HTR-8/SVneo (cell line): ENCODE results near the gene CHAF1B.
"Not testable (repeated sequence)": the region's sequence is repeated elsewhere in the genome, so short reads cannot be mapped to it uniquely, and the experiment has no call there.

Source experiments
- DNase-seq: peaks from one replicate; pipeline ENCODE4 v3.0.0; 2011; ENCODE audit warnings: low spot score, mixed read lengths; ENCODE audit not compliant: insufficient read length
- FAIRE-seq: peaks from 2 replicates; lab custom pipeline; 2011; peaks lifted over from hg19 to GRCh38; lab: Jason Lieb, UNC

CHAF1B gene

GRCh38 chr21:36385233-36386030, at the start of gene CHAF1B:
Gene CHAF1B (plus strand): TSS chr21:36385392. CDS start chr21:36386137, 745 bp downstream.
- peak; percentile 81 for DNase-seq
- peak; percentile 65 for FAIRE-seq

GRCh38 chr21:36337099-36337509, 48.1 kb upstream of the CHAF1B start:
- no peak for DNase-seq
- FAIRE-seq: no peak

GRCh38 chr21:36338975-36339374, 46.2 kb upstream of the CHAF1B start:
- DNase-seq (no peak), FAIRE-seq (no peak)

GRCh38 chr21:36342581-36342980, 42.6 kb upstream of the CHAF1B start:
- not testable (repeated sequence) for DNase-seq, FAIRE-seq

- no peak for FAIRE-seq
- DNase-seq: no peak
Measured at GRCh38 chr21:36344931-36345330, 40.3 kb upstream of the CHAF1B start.

- no peak for DNase-seq
- no peak for FAIRE-seq
Measured at GRCh38 chr21:36347278-36347961, 37.8 kb upstream of the CHAF1B start.

GRCh38 chr21:36347962-36348328, 37.2 kb upstream of the CHAF1B start:
- FAIRE-seq: no peak

GRCh38 chr21:36349315-36349714, 35.9 kb upstream of the CHAF1B start:
- no peak for DNase-seq
- FAIRE-seq: no peak

More at GRCh38 chr21:36347962-36348328, 37.2 kb upstream of the CHAF1B start:
- DNase-seq: no peak

- no peak for FAIRE-seq
- DNase-seq: no peak
Measured at GRCh38 chr21:36350282-36350910, 34.8 kb upstream of the CHAF1B start.

GRCh38 chr21:36354918-36355680, 30.1 kb upstream of the CHAF1B start:
- DNase-seq (no peak), FAIRE-seq (no peak)

GRCh38 chr21:36355868-36356267, 29.3 kb upstream of the CHAF1B start:
- DNase-seq: no peak
- no peak for FAIRE-seq

GRCh38 chr21:36359185-36359584, 26.0 kb upstream of the CHAF1B start:
- FAIRE-seq: no peak
- DNase-seq: no peak

GRCh38 chr21:36369064-36369685, 16.0 kb upstream of the CHAF1B start:
- FAIRE-seq (no peak), DNase-seq (no peak)

GRCh38 chr21:36375994-36376393, 9.2 kb upstream of the CHAF1B start:
- FAIRE-seq (no peak), DNase-seq (no peak)

- FAIRE-seq (no peak), DNase-seq (no peak)
Measured at GRCh38 chr21:36377391-36377842, 7.8 kb upstream of the CHAF1B start.

GRCh38 chr21:36379251-36379650, 5.9 kb upstream of the CHAF1B start:
- DNase-seq: no peak
- FAIRE-seq: no peak

GRCh38 chr21:36381841-36382589, 3.2 kb upstream of the CHAF1B start:
- DNase-seq (no peak), FAIRE-seq (no peak)

- FAIRE-seq: not testable (repeated sequence)
Measured at GRCh38 chr21:36382722-36383121, 2.5 kb upstream of the CHAF1B start.

GRCh38 chr21:36384885-36385232, 333 bp upstream of the CHAF1B start:
- no peak for DNase-seq
- FAIRE-seq: no peak

More at GRCh38 chr21:36382722-36383121, 2.5 kb upstream of the CHAF1B start:
- DNase-seq: not testable (repeated sequence)
